Uterus (tissue), 4 donors: Measurements from ENCODE around the gene ST6GALNAC3. TPM values are rescaled to one million over a fixed set of nuclear protein-coding genes. Genes with fewer than 3 reads are reported as not detected.

Experiments used
- DNase-seq, 2 donors: peaks; one replicate each; pipeline ENCODE4 v3.0.0-alpha.2; 2019 to 2020
- H3K27ac ChIP-seq, 2 donors: fragments of 200-600 bp; sonication (generic); 1 replicate in 1 of 2; 2 replicates in 1 of 2; pipeline ENCODE4 v1.5.1; 2016 to 2018
- H3K27me3 ChIP-seq, 2 donors: fragments of 200-600 bp; sonication (generic); one replicate each; pipeline ENCODE4 v1.5.1; 2018 to 2019; ENCODE audit warnings: control low read depth in 1 of 2
- H3K36me3 ChIP-seq, 2 donors: fragments of 200-600 bp; sonication (generic); one replicate each; pipeline ENCODE4 v1.5.1; 2019; ENCODE audit warnings: control low read depth in 1 of 2
- H3K4me1 ChIP-seq, 2 donors: fragments of 200-600 bp; sonication (generic); one replicate each; pipeline ENCODE4 v1.5.1; 2018 to 2019; ENCODE audit warnings: control low read depth in 1 of 2
- H3K4me3 ChIP-seq, 2 donors: fragments of 200-600 bp; sonication (generic); 1 replicate in 1 of 2; 2 replicates in 1 of 2; pipeline ENCODE4 v1.5.1; 2018 to 2019; ENCODE audit warnings: mild to moderate bottlenecking in 1 of 2
- H3K9me3 ChIP-seq, 2 donors: fragments of 200-600 bp; sonication (generic); one replicate each; pipeline ENCODE4 v1.5.1; 2019; ENCODE audit warnings: control low read depth in 1 of 2
- POLR2A ChIP-seq, 2 donors: fragments of 450-650 bp; IDR thresholded peaks; one replicate each; pipeline ENCODE4 v1.6.1; 2016; ENCODE audit warnings: antibody characterized with exemption in 2 of 2, mild to moderate bottlenecking in 1 of 2, moderate library complexity in 1 of 2
- intact Hi-C: fragments of 100-400 bp; cut with DNase I; formaldehyde crosslinking; loops from one replicate; pipeline ENCODE4 v1.15.1; 2023; ENCODE audit warnings: low total_unique reads
- total RNA-seq, 4 donors: library from RNA; depleted of rRNA in 3 of 4; stranded (reverse); fragments of >200 nt in 3 of 4; gene quantifications; one replicate each; pipeline versions ENCODE4 v1.1.0 to v1.2.4, GENCODE V29; 2014 to 2023
- TF ChIP-seq, protein P1 (sequence below), 4 experiments: fragments of 200-600 bp in 2 of 4; fragments of 450-650 bp in 2 of 4; sonication (generic) in 2 of 4; IDR thresholded peaks; one replicate each; pipeline ENCODE4 v1.5.1; 2016 to 2019; ENCODE audit warnings: antibody characterized with exemption in 4 of 4, mild to moderate bottlenecking in 2 of 4, moderate library complexity in 1 of 4
- donor health status: DM: yes; HTN: yes; CAD: no.

ST6GALNAC3 gene
- total RNA-seq, 4 donors from 2014 or later = 6.7 to 43.4 (median 21.1) TPM

DNA sequence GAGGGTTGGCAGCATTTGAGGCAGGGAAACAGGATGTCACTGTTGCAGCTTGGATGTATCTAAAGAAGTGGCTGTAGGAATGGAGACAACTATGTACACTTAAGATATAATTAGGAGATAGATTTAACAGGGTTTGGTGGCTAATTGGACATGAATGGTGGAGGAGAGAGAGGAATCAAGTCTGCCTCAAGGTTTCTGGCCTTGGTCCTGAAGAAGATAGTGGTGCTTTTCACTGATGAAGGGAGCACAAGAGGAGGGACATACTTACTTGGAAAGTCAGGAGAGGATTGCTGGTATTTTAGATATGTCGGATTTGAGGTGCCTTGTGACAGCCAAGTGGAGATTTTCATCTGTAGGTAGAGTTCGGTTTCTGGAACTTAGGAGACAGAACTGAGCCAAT is 123.9 kb downstream of the ST6GALNAC3 start:
- intact Hi-C loops = no loop called here
- Histone ChIP-seq H3K27ac (no peak overlapping the region), H3K4me3 (no peak overlapping the region), H3K36me3 (no peaks in the 10 kb centered on the region), H3K9me3 (no peaks in the 10 kb centered on the region), H3K27me3 (no peaks in the 10 kb centered on the region), H3K4me1 (no peaks in the 10 kb centered on the region)
- DNase-seq = no peak
- TF ChIP-seq POLR2A (IDR thresholded peaks at IDR 0.05) = no peak
- TF ChIP-seq, protein P1, sequence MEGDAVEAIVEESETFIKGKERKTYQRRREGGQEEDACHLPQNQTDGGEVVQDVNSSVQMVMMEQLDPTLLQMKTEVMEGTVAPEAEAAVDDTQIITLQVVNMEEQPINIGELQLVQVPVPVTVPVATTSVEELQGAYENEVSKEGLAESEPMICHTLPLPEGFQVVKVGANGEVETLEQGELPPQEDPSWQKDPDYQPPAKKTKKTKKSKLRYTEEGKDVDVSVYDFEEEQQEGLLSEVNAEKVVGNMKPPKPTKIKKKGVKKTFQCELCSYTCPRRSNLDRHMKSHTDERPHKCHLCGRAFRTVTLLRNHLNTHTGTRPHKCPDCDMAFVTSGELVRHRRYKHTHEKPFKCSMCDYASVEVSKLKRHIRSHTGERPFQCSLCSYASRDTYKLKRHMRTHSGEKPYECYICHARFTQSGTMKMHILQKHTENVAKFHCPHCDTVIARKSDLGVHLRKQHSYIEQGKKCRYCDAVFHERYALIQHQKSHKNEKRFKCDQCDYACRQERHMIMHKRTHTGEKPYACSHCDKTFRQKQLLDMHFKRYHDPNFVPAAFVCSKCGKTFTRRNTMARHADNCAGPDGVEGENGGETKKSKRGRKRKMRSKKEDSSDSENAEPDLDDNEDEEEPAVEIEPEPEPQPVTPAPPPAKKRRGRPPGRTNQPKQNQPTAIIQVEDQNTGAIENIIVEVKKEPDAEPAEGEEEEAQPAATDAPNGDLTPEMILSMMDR (IDR thresholded peaks at IDR 0.05) = no peak

DNA sequence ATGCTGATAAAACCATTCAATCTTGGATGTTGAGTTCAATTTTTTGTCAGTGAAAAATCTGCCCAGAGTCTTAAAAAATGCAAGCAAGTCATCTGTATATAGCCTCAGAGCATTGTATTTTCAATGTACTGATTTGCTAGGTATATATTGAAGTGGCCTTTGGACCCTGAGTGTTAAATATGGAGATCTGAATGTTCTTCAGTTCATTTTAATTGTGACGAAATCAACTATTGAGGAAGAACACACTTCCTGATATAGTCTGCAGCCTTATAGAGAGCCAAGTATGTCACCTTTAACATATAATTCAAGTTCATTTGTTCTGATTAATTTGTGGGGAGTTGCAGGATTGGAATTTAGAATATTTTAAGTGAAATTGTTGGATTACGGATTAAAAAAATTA is 128.1 kb downstream of the ST6GALNAC3 start:
- TF ChIP-seq POLR2A (IDR thresholded peaks at IDR 0.05) = no peak
- TF ChIP-seq, protein P1 (IDR thresholded peaks at IDR 0.05) = no peak
- intact Hi-C loops = no loop called here
- Histone ChIP-seq H3K27ac (no peak overlapping the region), H3K9me3 (no peaks in the 10 kb centered on the region), H3K4me3 (no peak overlapping the region), H3K27me3 (no peaks in the 10 kb centered on the region), H3K4me1 (no peaks in the 10 kb centered on the region), H3K36me3 (no peaks in the 10 kb centered on the region)
- DNase-seq = no peak

DNA sequence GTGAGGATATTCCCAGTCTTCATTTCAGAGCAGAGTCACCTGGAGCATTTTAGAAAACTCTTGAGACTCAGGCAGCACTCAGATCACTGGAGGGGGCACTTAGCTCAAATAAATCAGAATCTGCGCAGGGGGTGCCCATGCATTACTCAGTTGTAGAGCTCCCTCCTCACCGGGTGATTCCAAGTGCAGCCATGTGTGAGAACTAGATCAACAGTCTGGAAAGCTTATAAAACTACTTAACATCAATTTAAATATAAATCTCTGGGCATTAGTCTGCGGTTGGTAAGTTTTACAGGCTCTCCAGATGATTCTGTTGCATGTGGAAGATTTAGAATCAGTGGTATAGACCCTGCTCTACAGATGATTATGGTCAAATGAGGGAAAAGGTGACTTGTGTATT is 128.6 kb downstream of the ST6GALNAC3 start:
- H3K4me1 ChIP-seq = no peaks in the 10 kb centered on the region
- H3K27ac ChIP-seq = no peak overlapping the region
- intact Hi-C loops = no loop called here

DNA sequence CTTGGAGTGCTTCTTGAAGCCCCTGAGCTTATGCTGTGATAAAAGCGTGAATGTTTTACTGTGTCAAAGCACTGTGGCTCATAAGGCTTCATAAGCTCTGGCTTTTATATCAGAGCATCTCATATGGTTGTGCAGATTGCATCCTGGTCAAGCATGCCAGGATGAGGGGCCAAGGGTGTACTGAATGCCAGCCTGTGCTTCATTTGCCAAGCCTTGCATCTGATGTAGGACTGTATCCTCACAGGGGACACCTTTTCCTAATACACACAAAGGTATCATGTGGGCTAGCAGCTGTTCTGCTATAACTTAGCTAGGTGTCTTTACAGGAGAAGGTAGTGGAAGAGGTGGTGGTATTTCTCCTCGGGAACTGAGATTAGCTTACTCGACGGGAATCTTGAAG is 134.7 kb downstream of the ST6GALNAC3 start:
- intact Hi-C loops = no loop called here
- Histone ChIP-seq H3K27me3 (no peaks in the 10 kb centered on the region), H3K4me3 (no peak overlapping the region), H3K36me3 (no peaks in the 10 kb centered on the region), H3K9me3 (no peaks in the 10 kb centered on the region), H3K27ac (no peak overlapping the region), H3K4me1 (no peaks in the 10 kb centered on the region)
- no peak for DNase-seq
- TF ChIP-seq, protein P1 (IDR thresholded peaks at IDR 0.05) = no peak
- TF ChIP-seq POLR2A (IDR thresholded peaks at IDR 0.05) = no peak

More for the DNA sequence above, 128.6 kb downstream of the ST6GALNAC3 start:
- Histone ChIP-seq H3K27me3 (no peaks in the 10 kb centered on the region), H3K36me3 (no peaks in the 10 kb centered on the region), H3K9me3 (no peaks in the 10 kb centered on the region), H3K4me3 (no peak overlapping the region)
- TF ChIP-seq, protein P1 (IDR thresholded peaks at IDR 0.05) = no peak
- TF ChIP-seq POLR2A (IDR thresholded peaks at IDR 0.05) = no peak
- no peak for DNase-seq

DNA sequence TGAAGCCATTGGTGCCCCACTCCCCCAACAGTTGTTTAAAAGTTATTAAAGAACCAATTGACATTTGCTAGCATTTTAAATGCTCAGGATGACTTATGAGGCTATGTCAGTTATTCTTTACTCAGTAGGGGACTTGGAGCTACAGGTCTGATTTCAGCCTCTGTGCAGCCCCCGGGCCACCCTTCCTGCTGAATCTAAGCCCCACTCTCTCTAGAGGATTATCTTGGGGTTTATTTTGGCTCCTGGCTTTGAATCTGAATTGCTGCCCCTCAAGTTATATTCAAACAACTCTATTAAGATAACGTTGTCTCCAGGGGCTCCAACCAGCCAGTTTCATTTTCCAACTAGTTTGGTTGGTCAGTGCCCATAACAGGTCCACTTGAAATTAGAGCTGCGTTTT is 135.1 kb downstream of the ST6GALNAC3 start:
- intact Hi-C loops = no loop called here
- no peak overlapping the region for H3K4me3 ChIP-seq
- no peak for TF ChIP-seq POLR2A (IDR thresholded peaks at IDR 0.05)
- TF ChIP-seq, protein P1 (IDR thresholded peaks at IDR 0.05) = no peak
- H3K27me3 ChIP-seq = no peaks in the 10 kb centered on the region
- DNase-seq = no peak
- H3K27ac ChIP-seq = no peak overlapping the region
- no peaks in the 10 kb centered on the region for H3K9me3 ChIP-seq
- no peaks in the 10 kb centered on the region for H3K4me1 ChIP-seq
- no peaks in the 10 kb centered on the region for H3K36me3 ChIP-seq
